WTC11 (cell line): ENCODE results near the gene VMAC.

ENCODE experiments used
- ATF1 ChIP-seq: sonication (generic); formaldehyde crosslinking; IDR thresholded peaks from 2 replicates; pipeline ENCODE4 v1.8.1; 2023; ENCODE audit warnings: mild to moderate bottlenecking, moderate library complexity, missing genetic modification reagents
- CREM ChIP-seq: sonication (generic); formaldehyde crosslinking; IDR thresholded peaks from 2 replicates; pipeline ENCODE4 v1.8.1; 2022; ENCODE audit warnings: mild to moderate bottlenecking, missing genetic modification reagents, moderate library complexity
- CTCF ChIP-seq: fragments of 200-600 bp; IDR thresholded peaks from 2 replicates; pipeline ENCODE4 v1.8.0; 2022; ENCODE audit warnings: antibody characterized with exemption
- ELF4 ChIP-seq: sonication (generic); formaldehyde crosslinking; IDR thresholded peaks from 2 replicates; pipeline ENCODE4 v1.8.1; 2022; ENCODE audit warnings: low read depth, mild to moderate bottlenecking, moderate library complexity, missing genetic modification reagents
- FOXK1 ChIP-seq: sonication (generic); formaldehyde crosslinking; IDR thresholded peaks from 2 replicates; pipeline ENCODE4 v1.8.0; 2022; ENCODE audit warnings: mild to moderate bottlenecking, moderate library complexity, missing genetic modification reagents
- NR2C2 ChIP-seq: sonication (generic); formaldehyde crosslinking; IDR thresholded peaks from 2 replicates; pipeline ENCODE4 v1.8.0; 2022; ENCODE audit warnings: mild to moderate bottlenecking, missing genetic modification reagents
- STAT6 ChIP-seq: sonication (generic); formaldehyde crosslinking; conservative IDR thresholded peaks from 2 replicates; pipeline ENCODE4 v1.8.1; 2023; ENCODE audit warnings: mild to moderate bottlenecking, low read depth, missing genetic modification reagents, moderate library complexity
- ZNF416 ChIP-seq: fragments of 250-450 bp; sonication (Bioruptor Pico); IDR thresholded peaks from 2 replicates; pipeline ENCODE4 v1.9.0; 2021; ENCODE audit warnings: mild to moderate bottlenecking, inconsistent platforms
- TF ChIP-seq, protein P1 (sequence below): sonication (generic); formaldehyde crosslinking; conservative IDR thresholded peaks from 2 replicates; pipeline ENCODE4 v1.8.1; 2022; ENCODE audit warnings: mild to moderate bottlenecking, missing genetic modification reagents
- TF ChIP-seq, protein P2 (sequence below): sonication (generic); formaldehyde crosslinking; IDR thresholded peaks from 2 replicates; pipeline ENCODE4 v1.8.1; 2023; ENCODE audit warnings: mild to moderate bottlenecking, moderate library complexity, missing genetic modification reagents

- TF ChIP-seq CTCF (no peak), CREM (no peak), STAT6 (CRISPR knock-in tag) (no peak), ATF1 (CRISPR knock-in tag) (no peak), NR2C2 (no peak), ZNF416 (CRISPR knock-in tag) (no peak), FOXK1 (CRISPR knock-in tag) (no peak), ELF4 (CRISPR knock-in tag) (no peak)
- TF ChIP-seq, protein P1, sequence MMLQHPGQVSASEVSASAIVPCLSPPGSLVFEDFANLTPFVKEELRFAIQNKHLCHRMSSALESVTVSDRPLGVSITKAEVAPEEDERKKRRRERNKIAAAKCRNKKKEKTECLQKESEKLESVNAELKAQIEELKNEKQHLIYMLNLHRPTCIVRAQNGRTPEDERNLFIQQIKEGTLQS (CRISPR knock-in tag): no peak
- TF ChIP-seq, protein P2, sequence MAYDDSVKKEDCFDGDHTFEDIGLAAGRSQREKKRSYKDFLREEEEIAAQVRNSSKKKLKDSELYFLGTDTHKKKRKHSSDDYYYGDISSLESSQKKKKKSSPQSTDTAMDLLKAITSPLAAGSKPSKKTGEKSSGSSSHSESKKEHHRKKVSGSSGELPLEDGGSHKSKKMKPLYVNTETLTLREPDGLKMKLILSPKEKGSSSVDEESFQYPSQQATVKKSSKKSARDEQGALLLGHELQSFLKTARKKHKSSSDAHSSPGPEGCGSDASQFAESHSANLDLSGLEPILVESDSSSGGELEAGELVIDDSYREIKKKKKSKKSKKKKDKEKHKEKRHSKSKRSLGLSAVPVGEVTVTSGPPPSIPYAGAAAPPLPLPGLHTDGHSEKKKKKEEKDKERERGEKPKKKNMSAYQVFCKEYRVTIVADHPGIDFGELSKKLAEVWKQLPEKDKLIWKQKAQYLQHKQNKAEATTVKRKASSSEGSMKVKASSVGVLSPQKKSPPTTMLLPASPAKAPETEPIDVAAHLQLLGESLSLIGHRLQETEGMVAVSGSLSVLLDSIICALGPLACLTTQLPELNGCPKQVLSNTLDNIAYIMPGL (CRISPR knock-in tag): no peak
Measured at GRCh38 chr19:5929625-5930024, 25.0 kb downstream of the VMAC start.
